Germinal center (tissue), 1 donor: Measurements from ENCODE around the gene SCARB2.

ENCODE experiments used
- DNase-seq: peaks from one replicate; pipeline ENCODE4 v3.0.0; 2012; ENCODE audit warnings: mixed read lengths, low spot score

The SCARB2 gene

DNA sequence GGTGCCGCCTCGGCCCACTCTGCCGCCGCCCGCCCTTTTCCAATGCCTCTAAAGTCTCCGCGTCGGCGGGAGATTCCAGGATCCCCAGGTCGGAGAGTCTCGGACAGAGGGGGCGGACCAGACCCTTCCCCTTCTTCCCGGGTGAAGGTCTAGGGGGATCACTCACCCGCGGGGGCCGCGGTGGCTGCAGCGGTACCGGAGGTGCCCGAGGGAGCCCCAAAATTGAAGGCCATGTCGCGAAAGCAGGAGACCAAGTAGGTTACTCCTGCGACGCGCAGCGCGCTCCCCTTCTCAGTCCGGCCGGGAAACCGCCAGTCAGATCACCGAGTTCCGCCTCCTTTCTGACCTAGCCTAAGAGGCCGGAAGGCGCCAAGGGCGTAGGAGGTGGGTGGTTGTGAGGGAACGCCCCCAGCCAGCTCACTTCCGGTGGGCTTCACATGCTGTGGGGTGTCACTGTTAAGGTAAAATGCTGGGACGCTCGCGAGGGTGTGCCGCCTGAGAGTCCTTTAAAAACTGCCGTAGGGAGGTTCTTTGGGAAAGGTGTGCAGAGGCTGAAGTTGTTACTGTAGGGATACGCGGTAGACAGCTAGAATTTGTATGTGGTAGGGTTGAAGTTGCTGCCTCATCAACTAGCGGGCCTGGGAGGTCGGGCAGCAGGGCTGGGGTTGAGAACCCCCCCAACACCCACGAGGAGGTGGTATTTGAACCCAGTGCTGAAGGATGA lies 65.3 kb downstream of the SCARB2 start, which contains the start of gene NUP54:
Gene NUP54, minus strand, starts transcription at position 256 of the 724 bp plus-strand sequence. Its CDS starts 23 bp downstream, at position 233.
- DNase-seq, result peak; percentile 92

DNA sequence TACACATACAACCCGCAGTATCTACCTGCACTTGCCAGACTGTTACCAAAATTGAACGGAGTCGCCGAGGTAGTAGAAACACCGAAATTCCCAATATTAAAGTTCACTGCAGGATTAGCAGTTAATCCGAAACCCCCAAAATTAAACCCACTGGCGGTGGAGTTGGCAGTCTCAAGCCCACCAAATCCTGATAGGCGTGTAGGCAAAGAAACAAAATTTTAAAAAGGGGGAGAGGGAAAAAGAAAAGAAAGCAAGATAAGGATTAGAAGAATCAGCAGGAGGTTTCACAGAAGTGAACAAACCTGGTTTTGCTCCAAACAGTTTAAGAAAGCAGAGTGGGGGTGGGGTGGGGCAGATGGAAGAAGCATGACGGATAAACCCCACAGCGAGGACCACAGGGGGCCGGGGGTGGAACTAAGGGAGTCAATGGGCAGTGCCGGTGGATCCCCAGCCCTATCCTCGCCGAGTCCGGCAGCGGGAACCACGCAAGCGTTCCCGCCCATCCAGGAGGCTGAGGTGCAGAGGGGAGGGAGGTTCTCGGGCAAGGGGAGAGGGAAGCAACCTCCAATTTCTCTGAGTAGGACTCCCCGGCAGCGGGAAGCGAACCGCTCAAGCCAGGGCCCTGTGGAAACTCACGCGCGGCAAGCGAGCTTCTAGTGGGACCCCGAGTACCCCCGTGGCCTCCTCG lies 66.0 kb downstream of the SCARB2 start:
- peak; percentile 38 for DNase-seq

DNA sequence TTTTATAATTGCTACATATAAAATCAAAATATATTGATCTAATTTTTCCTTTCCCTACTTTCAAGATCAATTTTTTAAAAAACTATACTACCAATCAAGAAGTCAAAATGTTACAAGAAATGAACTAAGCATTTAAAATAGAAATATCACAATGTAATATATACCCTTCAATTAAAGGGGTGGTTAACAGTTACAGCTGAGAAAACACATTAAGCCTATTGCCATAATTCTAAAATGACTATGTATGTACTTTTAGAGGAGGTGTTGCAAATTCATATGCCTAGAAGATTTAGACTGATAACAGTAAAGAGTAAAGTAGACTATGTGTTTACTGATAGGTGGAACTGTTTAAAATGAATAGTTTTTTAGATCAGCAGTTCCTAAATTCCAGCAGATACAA lies 69.1 kb downstream of the SCARB2 start:
- DNase-seq, result no peak

- DNase-seq, result no peak
These were observed 72.4 kb downstream of the SCARB2 start for GRCh38 chr4:76141241-76141640.

DNA sequence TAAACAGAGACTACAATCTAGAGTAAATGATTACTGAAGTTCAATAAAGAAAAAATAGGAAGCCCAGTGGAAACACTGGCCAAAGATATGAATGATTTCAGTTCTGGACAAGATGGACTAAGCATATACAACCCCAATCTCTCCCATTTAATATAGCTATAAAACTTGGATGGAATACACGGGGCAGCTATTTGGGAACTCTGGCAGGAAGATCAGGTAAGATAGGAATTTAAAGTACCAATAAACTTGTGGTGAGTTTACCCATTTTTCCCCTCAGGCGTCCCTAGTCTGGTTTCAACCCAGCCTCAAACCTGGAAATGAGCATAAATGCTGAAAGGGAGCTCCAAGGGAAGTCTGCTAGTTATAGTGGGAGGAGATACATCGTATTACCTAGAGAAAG lies 85.9 kb downstream of the SCARB2 start:
- no peak for DNase-seq

DNA sequence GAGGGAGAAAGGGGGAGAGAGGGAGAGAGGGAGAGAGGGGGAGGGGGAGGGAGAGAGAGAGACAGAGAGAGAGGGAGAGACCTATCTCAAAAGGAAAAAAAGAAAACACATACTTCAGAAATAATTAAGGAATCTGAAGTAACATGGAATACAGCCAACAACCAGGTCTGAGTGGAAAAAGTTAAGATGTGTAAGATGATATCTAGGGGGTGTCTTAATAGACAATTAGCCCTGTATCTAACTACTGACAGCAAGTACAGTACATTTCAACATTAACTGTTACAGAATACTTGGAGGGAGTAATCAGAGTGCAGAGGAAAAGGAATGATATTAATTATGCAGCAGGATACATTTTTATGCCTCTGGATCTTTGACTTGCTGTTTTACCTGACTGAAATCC lies 87.8 kb downstream of the SCARB2 start:
- no peak for DNase-seq

DNA sequence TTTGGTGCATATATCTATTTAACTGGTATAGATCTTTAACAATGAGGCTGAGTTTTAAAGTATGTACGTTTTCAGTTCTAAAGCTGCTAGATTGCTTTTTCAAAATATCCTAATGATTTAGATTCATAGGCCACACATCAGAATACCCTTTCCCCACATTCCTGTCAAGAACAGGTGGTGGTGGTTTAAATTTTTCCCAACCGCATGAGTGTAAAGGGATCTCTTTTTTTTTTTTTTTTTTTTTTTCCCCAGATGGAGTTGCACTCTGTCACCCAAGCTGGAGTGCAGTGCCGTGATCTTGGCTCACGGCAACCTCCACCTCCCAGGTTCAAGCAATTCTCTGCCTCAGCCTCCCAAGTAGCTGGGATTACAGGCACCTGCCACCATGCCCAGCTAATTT lies 93.4 kb downstream of the SCARB2 start:
- no peak for DNase-seq

DNA sequence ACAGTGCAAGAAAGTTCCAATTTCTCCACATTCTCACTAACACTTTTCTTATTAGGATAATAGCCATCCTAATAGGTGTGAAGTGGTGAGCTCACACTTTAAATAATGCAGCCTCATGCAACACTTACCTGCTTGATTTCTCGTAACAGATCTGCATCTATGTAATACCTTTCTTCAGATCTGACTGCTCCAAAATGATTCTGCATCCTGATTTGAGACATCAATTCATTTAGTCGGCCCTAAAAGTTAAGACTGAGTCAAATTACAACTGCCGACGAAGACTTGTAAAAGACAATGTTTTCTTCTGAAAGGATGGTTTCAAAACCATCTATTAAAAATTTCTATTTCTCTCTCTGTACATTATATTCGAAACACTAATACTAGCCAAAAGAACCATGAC lies 96.1 kb downstream of the SCARB2 start:
- no peak for DNase-seq

DNA sequence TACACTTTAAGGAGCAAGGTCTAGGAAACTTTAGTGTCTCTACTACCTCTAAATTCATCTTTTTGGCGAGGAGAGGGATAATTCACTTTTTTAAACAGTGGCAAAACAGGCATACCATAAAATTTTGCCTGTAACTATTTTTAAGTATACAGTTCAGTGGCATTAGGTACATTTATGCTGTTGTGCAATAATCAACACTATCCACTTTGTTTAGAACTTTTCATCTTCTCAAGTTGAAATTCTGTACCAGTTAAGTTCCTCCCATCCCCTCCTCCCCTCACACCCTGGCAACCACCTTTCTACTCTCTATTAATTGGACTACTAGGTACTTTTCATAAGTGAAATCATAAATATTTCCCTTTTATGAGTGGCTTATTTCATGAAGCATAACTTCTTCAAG lies 96.8 kb downstream of the SCARB2 start:
- DNase-seq, result no peak
